ENCODE results near the gene RNF149.

RNF149 gene

DNA sequence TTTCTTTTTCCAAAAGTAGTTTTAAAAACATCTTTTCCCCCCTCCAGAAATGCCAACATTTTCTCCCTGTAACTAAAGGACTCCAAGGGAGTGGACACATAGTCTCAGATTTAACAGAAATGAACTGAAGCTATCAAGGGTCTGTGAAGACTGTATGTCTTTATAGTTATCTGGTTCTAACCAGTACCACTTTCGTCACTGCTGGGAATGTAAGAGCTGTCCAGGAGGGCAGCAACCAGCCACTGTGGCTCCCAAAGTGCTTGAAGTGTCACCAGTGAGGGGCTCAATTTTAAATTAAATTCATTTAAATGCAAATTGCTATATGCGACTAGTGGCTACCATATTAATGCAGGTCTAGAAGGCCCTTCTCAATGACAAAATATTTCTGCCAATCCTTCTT, 15.0 kb downstream of the RNF149 start:
- no peak for DNase-seq

DNA sequence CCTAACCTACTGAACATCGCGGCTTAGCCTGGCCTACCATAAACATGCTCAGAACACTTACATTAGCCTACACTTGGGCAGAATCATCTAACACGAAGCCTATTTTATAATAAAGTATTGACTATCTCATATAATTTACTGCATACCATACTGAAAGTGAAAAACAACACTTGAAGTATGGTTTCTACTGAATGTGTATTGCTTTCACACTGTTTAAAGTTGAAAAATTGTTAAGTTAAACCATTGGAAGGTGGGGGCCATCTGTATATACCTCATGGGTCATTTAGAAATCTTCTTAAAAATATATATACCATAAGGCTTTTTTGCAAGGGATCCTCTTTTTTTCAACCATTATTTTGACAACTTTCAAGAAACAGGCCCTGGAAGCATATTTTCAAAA, 16.5 kb downstream of the RNF149 start:
- DNase-seq = no peak

DNA sequence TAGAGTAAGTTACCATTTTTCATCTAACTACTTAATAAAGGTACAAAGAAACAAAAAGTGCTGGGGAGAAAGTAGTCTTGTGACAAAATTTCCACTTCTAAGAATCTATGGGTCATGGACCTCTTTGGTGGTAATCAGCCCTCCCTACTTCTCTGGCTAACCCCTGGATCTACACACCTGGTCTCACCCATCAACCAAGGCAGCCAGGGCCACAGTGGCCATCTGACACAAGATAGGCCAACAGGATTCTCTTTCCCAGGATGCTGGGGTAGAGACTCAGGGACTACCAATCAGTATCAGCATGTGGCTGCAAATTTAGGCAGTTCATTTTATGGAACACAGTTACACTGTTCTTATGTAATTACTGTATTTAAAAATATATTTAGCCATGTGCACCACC, 17.8 kb downstream of the RNF149 start:
- DNase-seq = no peak

DNA sequence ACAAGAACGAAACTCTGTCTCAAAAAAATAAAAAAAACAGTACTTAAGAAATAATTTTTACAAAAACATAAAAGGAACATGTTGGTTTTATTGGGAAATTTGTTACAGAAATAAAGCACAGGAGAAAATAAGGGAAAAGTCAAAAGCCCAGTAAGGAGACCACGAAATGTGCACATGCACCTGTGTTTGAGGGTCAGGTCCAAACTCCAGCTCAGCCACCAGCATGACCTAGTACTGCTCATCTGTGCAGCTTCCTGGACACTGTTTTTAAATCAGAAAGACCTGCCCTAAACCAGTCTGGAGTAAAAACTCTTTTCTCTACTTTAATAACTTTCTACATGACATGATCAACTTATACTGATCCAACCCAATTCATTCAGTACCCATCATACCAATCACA, 21.2 kb downstream of the RNF149 start:
- no peak for DNase-seq

DNA sequence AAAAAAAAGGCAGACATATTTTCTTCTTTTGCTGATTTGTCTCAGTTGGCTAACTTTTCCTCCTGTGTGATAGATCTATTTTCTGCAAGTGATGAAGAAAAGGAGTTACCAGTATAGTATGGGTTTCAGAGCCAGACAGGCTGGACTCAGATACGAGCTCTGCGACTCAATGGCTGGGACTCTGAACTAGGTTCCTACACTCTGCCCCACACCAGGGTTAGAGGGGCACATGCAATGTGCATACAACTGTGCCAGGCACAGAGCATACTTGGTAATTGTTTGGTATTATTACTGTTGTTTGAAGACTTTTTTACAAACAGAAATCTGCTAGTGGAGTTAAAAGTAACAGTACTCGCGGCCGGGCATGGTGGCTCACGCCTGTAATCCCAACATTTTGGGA, 21.8 kb downstream of the RNF149 start:
- no peak for DNase-seq

DNA sequence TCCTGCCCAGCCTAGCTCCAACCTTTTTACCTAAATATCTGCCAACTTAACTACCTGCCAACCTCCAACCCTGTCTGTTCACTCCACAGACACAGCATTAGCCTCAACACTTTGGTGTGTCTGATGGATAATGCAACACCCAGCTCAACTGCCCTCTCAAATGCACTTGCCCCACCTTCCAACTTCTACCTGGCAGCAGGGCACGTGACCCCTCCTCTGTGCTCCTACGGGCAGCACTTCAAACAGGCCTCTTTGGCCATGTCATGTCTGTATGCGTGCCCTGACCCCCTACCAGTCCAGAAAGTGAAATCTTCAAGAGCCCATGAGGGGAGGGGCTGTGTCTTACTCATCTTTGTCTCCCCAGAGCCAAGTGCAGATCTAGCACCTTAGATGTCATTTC, 25.5 kb downstream of the RNF149 start:
- no peak for DNase-seq

DNA sequence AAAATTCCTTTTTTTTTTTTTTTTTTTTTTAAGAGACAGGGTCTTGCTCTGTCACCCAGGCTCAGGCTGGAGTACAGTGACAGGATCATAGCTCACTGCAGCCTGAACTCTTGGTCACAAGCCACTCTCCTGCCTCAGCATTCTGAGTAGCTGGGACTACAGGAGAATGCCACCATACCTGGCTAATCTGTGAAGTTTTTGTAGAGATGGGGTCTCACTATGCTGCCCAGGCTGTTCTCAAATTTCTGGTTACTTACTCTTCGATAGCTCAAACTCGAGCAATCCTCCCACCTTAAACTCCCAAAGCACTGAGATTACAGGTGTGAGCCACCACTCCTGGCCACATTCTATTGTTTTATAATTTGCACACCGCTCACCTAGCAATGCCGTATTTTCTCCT, 27.0 kb downstream of the RNF149 start:
- no peak for DNase-seq

DNA sequence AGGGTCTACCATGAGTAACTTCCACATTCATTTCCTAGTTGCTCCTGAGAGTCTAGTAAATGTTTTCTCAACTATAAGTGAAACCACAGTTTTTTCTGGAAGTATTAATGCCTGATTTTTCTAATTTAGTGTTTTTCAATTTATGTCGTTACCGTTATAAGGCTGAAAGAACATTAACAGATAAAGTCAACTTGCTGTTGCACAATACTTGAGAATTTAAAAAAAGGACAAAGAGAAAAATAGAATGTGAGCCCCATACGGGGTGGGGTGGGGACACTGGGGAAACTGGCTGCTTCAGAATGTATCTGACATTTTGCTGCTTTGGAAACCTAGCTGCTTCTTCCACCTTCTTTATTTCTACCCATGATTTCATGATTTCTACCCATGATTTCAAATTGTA, 29.6 kb downstream of the RNF149 start:
- no peak for DNase-seq

DNA sequence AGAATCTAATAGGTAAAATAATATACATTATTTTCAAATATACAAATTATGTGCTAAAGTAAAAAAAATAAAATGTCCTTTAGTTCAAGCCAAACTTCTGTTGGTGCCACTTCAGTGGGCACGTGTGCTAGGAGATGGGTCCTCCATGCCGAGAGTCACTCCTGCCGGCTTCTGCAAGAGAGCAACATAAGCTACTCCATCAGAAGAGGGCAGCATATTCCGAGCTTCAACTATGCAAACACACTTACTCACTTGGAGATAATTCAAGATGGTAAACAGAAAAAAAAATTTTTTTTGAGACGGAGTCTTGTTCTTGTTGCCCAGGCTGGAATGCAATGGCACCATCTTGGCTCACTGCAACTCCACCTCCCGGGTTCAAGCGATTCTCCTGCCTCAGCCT, 31.4 kb downstream of the RNF149 start:
- DNase-seq = no peak

DNA sequence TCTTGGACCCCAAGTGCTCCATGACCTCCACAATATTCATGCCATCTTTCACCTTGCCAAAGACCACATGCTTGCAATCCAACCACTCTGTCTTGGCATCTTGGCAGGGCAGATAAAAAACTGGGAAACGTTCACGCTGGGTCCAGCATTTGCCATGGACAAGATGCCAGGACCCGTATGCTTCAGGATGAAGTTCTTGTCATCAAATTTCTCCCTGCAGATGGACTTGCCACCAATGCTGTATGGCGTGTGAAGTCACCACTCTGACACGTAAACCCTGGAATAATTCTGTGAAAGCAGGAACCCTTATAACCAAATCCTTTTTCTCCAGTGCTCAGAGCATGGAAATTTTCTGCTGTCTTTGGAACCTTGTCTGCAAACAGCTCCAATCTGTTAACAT, 34.4 kb downstream of the RNF149 start:
- no peak for DNase-seq

DNA sequence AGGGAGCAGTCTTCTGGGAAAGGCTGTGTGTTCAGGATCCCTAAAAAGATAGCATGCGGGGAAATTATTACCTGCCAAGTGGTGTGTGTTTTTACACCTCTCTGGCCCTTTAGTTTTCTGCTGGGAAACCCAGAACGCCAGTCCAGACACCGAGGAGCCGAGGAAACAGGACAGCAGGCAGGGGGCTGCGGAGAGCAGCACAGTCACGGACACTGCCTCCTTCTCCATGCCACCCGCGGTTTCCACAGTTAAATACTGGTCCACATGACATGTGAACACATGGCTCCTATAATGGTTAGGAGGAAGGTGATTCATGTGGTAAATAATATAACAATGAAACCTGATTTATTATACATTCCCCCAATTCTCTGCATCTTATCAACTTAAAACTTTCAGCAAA, 35.4 kb downstream of the RNF149 start:
- DNase-seq = no peak

DNA sequence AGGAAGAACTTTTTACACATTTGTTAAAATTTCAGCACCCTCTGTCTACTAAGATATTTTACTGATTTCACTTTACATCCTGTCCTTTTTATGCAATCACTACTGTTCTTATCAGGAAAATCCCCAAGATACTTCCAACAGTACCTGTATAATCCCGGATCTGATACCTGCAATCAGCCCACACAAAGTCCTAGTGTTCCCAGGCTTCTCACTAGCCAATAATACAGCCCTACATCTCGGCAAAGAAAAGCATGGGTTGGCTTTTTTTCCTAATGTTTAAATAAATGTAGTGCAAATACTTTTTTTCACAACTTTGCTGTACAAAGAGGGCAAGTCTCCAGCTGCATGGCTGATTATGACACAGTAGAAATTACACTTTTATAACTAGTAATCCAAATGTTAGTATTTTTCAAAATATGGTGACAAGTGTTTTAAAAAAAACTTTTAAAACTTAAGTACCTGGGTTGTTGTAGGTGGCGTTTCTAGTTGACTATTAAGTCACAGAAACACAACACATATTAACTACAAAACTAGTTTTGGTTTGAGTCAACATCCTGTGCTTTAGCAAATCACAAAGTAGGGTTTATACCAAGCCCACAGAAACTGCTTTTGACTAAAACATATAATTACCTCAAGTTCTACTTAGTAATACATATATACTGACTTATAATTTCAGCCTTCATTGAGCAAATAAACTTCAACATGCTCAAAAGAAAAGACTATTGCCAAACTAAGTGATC, 36.3 kb downstream of the RNF149 start:
- DNase-seq = no peak

DNA sequence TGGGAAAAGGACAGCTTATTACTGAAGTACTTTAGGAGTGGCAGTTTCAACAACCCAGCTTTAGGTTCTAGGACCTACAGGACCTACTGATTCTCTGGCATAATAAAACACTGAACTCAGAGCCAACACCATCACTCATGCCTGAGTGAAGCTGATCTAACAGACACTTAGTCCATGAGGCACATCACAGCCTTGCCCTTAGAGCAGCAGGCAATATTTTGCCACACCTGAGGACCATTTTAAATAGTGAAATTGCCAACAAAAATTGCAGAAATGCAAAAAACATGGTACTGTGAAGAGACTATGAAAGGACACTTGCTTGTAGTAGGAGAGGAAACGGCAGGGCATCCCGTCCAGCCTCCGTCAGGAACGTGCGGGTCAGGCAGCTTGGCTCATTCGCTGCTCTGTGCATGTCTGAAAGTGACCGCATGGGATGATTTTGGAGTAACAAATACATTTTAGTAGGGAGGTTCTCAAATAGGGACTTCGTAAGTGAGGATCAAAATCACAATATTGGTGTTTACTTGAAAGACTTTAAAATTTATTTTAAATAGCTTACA, 37.7 kb downstream of the RNF149 start:
- DNase-seq = no peak

DNA sequence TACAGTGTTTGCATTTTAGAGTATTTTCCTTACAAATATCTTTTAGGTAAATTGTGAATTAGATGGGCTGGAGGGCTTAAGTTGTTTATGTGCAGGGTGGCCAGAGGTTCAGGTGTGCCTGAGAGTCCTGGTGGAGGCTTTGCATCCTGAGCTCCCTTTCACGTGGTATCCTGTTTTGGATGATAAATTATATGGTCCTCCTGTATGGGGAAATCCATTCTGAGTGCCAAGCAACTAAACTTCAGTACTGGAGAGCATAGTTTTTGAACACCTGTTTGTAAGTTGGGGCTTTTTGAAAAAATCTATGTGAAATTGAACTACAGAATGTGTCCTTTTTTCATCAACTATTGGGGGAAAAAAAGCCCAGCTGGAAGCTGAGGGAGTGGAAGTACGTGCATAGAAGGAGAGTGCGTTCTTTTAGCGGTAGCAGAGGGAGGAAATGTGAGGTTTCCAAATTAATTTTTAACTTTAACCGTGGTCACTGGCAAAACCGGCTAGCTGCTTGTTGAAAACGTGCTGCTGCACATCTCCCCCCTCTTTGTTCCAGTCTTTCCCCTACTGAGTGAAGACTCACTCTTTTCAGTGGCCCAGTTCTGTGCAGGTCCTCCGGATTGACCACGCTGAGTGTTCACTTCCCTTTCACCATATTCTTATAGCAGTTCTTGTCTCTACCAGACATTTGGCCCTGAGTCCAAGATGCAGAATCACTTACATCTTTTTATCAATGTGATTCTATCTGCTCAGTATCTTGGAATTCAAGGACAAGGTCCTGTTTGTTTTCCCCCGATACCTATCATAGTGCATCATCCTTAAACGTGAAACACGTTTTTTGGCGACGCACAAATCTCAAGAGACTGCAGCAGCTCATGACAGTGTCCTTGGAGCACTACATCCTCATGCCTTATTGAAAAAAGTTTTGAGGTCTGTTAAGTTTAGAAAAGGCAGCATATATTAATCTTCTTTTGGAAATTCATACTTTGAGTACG, 40.5 kb downstream of the RNF149 start:
- no peak for DNase-seq

DNA sequence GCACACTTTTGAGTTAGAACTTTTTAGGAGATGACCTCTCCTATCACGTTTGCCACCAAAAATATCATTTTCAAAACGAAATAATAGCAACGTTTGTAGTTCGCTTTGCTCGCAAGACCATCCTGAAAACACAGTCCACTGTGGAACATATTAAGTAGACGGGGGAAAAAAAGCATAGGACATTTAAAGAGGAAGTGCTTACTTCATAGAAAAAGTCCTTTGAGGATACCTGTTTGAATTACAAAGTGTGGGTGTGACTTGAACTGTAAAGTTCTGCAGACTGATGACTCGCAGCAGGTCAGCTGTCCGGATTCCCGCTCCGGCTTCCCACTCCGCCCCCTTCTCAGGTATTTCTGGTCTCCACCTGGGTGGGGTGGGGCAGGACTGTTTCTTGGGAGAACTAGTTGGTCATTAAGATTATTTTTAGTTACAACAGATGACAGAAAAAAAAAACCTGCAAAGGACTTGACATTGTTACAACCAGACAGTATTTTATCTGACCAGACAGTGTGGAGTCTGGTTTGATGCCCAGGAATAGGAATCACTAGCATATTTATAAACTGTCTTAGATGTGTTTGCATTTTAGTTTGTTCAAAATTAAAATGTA, 42.5 kb downstream of the RNF149 start:
- no peak for DNase-seq

DNA sequence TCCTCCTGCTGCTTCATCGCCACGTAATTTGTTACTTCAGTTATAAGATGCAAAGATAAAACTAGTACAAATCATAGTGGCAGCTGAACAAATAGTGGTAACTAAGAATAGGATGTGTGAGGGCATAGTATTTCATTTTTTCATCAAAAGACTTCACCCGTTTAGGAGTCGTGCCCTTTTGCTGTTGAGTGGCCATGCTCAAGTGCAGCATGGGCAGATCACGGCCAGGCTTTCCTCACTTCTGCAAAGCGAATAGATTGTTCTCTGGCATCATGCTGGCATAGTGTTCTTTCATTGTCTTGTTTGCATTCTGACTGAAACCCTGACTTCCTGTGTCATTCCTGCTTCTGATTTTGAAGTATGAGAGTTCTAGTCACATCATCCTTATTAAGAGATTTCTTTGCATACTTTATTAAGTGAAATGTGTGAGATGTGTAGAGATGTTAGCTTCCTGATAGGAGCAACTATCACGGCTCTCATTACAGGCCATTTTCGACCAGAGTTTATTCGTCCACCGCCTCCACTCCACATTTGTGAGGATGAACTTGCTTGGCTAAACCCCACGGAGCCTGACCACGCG, 44.1 kb downstream of the RNF149 start:
- no peak for DNase-seq

DNA sequence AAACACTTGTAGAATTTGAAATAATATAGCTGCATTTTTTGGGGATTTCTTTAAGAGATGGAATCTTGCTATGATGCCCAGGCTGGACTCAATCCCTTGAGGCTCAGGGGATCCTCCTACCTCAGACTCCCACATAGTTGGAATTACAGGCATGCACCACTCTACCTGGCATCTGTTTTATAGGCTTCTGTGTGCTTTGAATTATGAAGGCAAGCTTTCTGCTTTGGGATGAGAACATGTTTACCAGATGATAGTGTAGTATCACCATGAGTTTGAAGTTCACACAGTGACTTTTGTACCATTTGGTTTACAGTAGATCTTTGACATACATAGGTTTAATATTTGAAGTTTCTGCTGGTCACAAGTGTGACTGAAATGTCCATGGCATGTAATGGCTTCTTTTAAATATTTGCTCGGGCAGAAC, 45.1 kb downstream of the RNF149 start:
- DNase-seq = no peak

DNA sequence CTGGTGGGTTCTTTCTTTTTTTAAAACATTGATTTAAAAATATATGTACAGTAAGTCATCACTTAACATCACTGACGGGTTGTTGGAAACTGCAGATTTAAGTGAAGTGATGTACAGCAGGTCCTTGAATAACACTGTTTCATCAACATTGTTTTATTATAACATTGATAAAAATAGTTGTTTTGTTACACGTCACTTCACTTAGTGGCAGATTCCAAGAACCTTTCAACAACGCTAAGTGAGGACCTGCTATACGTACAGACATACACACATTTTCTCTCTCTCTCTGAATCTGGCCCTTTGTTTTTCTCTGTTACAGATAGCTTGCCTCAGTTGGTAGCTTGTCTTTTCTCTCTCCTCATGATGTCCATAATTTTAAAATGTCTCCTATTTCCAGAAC, 46.4 kb downstream of the RNF149 start:
- no peak for DNase-seq

DNA sequence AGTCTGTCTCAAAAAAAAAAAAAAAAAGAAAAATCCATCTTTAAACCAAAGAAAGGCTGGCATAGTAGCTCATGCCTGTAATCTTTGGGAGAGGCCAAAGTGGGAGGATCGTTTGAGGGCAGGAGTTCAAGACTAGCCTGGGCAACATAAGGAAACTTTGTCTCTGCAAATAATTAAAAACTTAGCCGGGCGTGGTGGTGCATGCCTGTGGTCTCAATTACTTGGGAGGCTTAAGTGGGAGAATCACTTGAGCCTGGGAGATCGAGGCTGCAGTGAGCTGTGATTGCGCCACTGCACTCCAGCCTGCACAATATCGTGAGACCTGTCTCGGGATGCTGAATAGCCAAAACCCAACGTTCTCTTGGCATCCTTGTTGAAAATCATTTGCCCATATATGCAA, 49.7 kb downstream of the RNF149 start:
- DNase-seq = no peak

DNA sequence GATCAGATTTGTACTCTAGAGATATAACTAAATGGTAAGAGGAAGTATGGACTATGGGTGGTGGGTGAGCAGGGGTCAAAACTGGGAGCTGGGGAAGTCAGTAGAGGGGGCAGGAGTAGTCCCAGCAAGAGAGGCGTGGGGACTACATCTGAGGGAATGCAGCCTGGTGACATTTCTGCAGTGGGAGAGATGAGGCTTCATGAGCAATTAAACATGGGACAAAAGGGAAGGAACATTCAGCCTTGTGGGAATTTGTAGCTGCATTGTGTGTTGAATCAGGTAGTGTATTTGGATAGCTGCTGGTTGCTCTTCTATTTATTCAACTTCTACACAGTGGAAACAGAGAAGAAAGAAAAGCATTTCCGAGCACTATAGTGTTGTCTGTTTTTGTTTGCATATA, 52.2 kb downstream of the RNF149 start:
- DNase-seq = no peak

DNA sequence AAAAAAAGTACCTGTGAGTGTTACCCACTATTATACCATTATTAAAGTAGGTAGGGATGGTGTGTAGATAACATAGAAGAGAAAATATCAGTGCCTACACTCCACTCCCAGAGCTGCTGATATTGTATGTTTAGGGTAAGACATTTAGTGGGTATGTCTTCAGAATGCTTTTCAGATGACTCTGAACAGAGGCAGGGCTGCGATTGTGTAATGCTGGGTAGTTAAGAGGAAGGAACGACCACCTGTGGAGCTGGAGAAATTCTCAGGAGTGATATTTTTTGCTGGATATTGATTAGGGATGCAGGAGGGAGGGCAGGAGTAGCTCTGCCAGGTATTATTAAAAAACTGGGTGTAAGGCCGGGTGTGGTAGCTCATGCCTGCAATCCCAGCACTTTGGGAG, 53.0 kb downstream of the RNF149 start:
- DNase-seq = no peak

DNA sequence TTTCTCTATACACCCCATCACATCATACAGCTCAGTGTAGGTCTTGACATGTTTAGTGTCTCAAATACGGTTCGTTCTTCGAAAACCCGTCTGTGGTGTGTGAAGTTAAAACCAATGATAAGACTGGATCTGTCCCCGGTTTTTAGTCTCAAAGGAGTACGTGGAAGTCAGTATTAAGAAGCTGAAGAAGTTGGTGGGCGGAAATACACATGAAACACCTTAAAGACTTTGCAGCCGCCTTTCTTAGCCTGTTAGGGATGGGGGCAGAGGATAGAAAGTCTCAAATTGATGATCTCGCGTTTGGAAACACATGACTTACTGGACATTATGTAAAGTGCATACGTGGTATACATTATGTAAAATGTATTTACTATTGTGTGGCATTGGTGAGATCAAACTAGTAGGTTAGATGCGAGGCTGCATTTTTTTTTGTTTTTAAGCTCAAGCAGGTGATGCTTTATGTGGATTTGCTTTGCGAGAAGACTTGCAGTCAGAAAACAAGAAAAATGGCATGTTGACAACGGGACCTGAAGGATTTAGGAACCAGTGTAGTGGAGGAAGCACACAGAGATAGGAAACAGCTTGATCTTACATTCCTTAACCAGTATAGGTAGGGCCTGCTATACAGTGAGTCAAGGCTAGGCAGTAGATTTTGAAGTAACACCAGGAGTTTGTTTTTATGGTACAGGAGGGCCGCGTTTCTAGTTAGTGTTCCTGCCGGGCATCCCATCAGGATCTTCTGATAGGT, 54.6 kb downstream of the RNF149 start:
- DNase-seq = no peak
